ENCODE measurements around the gene ABCC5. TPM values are rescaled to one million over a fixed set of nuclear protein-coding genes. Genes with fewer than 3 reads are reported as not detected.
A peak's percentile ranks its signal among the peaks of the same experiment; 100 is the strongest.
"Not testable (repeated sequence)": the region's sequence is repeated elsewhere in the genome, so short reads cannot be mapped to it uniquely, and the experiment has no call there.

The ABCC5 gene
- total RNA-seq, 2 donors from 2014 or later = 20.8 to 26.2 TPM

DNA sequence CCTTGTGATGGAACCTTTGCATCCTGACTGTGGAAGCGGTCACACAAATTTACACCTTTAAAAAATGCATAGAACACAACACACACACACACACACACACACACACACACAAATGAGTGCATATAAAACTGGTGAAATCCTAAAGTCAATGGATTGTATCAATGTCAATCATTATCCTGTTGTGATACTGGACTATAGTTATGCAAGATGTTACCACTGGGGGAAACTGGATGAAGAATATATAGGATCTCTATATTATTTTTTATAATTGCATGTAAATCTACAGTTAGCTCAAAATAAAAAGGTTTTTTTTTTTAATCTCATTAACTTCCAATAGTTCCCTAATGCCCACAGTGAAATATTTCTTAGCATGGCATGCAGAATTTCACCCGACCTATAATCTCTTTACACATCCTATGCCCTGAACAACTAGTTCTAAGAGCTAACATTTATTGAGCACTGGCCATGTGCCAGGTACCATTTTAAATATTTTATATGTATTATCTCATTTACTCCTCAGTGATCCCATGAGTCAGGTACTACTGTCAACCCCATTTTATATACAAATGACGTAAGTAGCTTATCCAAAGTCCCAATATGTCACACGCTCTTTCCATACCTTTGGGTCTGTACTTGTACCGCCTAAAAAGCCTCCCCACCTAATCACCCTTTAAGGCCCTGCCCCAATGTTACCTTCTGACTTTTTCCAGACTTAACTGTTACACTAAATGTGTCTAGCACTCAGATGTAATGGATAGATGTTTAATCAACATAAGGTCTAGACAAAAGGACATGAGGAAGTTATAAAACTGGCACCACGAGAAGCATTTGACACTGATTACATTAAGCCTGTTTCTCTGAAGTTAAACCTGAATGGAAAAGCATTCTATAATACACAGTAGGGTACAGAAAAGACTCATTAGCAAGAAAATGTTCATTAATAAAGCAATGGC is 5.5 kb downstream of the ABCC5 start:
- ATAC-seq (ENCODE audit: insufficient number of reproducible peaks, low FRiP score, low read depth) (no peak), DNase-seq (ENCODE audit: low spot score) (no peak)
- H3K36me3 ChIP-seq = peaks cover 12% of the 10 kb centered on the region

DNA sequence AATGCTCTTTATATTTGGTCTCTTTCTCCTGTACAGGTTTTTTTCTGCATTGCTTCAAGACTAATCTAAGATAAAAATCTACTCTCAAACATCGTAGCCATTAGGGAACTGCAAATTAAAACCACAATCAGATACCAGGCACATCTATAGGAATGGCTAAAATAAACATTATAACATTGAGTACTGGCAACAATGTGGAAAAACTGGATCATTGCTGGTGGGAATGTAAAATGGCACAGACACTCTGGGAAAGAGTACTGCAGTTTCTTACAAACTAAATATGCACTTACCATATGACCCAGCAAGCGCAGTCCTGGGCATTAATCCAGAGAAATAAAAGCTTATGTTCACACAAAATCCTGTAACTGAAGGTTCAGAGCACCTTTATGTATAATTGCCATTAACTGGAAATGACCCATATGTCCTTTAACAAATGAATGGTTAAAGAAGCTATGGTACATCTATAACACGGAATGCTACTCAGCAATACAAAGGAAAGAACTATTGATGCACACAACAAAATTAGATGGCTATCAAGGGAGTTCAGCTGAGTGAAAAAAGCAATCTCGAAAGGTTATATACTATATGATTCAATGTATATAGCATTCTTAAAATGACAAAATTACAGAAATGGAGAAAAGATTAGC is 6.3 kb downstream of the ABCC5 start:
- peaks cover 6 to 8% of the 10 kb centered on the region in 2 donors for H3K4me1 ChIP-seq (ENCODE audit: control insufficient read depth in 1 of 2, low read depth in 2 of 2)
- H3K4me3 ChIP-seq = no peak overlapping the region
- H3K27ac ChIP-seq = no peak overlapping the region
- H3K9me3 ChIP-seq = no peaks in the 10 kb centered on the region
- DNase-seq (ENCODE audit: low spot score) = no peak
- H3K27me3 ChIP-seq (replicated peaks; ENCODE audit: insufficient read depth) = no peaks in the 10 kb centered on the region
- H3K36me3 ChIP-seq = peaks cover 12% of the 10 kb centered on the region
- TF ChIP-seq, protein P1, sequence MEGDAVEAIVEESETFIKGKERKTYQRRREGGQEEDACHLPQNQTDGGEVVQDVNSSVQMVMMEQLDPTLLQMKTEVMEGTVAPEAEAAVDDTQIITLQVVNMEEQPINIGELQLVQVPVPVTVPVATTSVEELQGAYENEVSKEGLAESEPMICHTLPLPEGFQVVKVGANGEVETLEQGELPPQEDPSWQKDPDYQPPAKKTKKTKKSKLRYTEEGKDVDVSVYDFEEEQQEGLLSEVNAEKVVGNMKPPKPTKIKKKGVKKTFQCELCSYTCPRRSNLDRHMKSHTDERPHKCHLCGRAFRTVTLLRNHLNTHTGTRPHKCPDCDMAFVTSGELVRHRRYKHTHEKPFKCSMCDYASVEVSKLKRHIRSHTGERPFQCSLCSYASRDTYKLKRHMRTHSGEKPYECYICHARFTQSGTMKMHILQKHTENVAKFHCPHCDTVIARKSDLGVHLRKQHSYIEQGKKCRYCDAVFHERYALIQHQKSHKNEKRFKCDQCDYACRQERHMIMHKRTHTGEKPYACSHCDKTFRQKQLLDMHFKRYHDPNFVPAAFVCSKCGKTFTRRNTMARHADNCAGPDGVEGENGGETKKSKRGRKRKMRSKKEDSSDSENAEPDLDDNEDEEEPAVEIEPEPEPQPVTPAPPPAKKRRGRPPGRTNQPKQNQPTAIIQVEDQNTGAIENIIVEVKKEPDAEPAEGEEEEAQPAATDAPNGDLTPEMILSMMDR (IDR thresholded peaks at IDR 0.05) = no peak
- ATAC-seq (ENCODE audit: insufficient number of reproducible peaks, low FRiP score, low read depth) = no peak

More for the DNA sequence above, 5.5 kb downstream of the ABCC5 start:
- TF ChIP-seq, protein P1 (IDR thresholded peaks at IDR 0.05) = no peak
- H3K9me3 ChIP-seq = no peaks in the 10 kb centered on the region
- no peaks in the 10 kb centered on the region for H3K27me3 ChIP-seq (replicated peaks; ENCODE audit: insufficient read depth)
- peaks cover 8 to 11% of the 10 kb centered on the region in 2 donors for H3K4me1 ChIP-seq (ENCODE audit: control insufficient read depth in 1 of 2, low read depth in 2 of 2)
- H3K4me3 ChIP-seq = no peak overlapping the region
- no peak overlapping the region for H3K27ac ChIP-seq

DNA sequence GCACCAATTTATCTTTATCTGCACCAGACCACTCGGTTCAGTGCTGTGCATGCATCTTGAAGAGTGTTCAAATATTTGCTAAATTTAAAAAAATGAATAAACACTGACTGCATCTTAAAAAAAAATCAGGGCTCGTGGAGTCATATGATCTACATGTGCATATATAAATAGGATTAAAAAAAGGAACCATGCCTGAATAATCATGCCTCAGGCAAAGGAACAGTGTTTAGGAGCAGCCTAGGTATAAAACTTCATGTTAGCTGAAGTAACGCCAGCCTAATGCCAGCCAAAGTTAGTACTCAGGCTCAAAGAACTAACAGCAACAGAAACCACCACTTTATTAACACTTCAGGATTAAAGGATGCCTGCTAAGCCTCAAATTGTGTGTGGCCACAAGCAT is 9.5 kb downstream of the ABCC5 start:
- H3K4me1 ChIP-seq (ENCODE audit: control insufficient read depth in 1 of 2, low read depth in 2 of 2) = peaks cover 12 to 22% of the 10 kb centered on the region in 2 donors
- H3K27me3 ChIP-seq (replicated peaks; ENCODE audit: insufficient read depth) = no peaks in the 10 kb centered on the region
- TF ChIP-seq, protein P1 (IDR thresholded peaks at IDR 0.05) = no peak
- H3K4me3 ChIP-seq = no peak overlapping the region
- ATAC-seq (ENCODE audit: insufficient number of reproducible peaks, low FRiP score, low read depth) = no peak
- H3K27ac ChIP-seq = no peak overlapping the region
- H3K9me3 ChIP-seq = no peaks in the 10 kb centered on the region
- H3K36me3 ChIP-seq = peaks cover 10% of the 10 kb centered on the region
- DNase-seq (ENCODE audit: low spot score) = no peak

DNA sequence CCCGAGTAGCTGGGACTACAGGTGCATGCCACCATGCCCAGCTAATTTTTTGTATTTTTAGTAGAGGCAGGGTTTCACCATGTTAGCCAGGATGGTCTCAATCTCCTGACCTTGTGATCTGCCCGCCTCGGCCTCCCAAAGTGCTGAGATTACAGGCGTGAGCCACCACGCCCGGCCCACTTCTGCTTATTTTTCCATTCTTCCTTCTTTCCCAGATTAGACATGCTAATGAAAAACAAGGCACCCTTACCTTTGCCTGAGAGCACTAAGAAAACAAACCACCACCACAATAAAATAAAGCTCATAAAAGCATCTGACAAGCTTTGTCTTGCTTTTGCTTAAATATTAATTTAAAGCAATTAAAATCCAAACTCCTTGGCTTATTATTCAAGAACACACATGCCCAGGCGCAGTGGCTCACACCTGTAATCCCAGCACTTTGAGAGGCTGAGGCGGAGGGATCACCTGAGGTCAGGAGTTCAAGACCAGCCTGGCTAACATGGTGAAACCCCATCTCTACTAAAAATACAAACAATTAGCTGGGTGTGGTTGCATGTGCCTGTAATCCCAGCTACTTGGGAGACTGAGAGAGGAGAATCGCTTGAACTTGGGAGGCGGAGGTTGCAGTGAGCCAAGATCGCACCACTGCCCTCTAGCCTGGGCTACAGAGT is 10.4 kb downstream of the ABCC5 start:
- H3K9me3 ChIP-seq; DNase-seq (ENCODE audit: low spot score); H3K27ac ChIP-seq; ATAC-seq (ENCODE audit: insufficient number of reproducible peaks, low FRiP score, low read depth); H3K4me3 ChIP-seq; H3K27me3 ChIP-seq (replicated peaks; ENCODE audit: insufficient read depth); H3K36me3 ChIP-seq: not testable (repeated sequence)
- peaks cover 12 to 22% of the 10 kb centered on the region in 2 donors for H3K4me1 ChIP-seq (ENCODE audit: control insufficient read depth in 1 of 2, low read depth in 2 of 2)

DNA sequence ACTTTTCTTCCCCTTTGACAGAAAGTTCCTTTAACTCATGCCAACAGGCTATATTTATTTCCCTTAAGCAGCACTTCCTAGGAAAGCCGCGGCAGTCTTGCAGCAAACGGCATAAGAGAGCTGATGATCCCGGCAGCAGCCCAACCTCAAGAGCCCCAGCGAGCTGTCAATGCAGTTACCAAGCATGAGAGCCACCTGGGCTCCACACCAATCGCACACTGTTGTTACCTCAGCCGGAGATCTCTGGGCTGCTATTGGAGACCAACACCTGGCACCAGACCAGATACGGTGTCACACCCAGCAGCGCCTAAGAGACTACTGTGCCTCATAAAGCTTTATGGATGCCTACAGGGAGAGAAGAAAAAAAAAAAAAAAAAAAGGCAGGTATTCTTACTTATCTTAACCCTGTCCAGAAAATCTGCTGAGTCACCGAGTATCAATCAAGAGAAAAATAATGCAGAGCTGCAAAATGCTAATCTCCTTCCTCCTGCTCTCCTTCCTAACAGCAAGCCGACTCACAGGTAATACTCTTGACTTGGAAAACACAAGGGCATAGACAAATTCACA is 11.7 kb downstream of the ABCC5 start:
- ATAC-seq (ENCODE audit: insufficient number of reproducible peaks, low FRiP score, low read depth) = no peak
- TF ChIP-seq, protein P1 (IDR thresholded peaks at IDR 0.05) = no peak
- no peaks in the 10 kb centered on the region for H3K9me3 ChIP-seq
- no peak for DNase-seq (ENCODE audit: low spot score)
- peaks cover 12 to 22% of the 10 kb centered on the region in 2 donors for H3K4me1 ChIP-seq (ENCODE audit: control insufficient read depth in 1 of 2, low read depth in 2 of 2)
- H3K27ac ChIP-seq = peak overlapping the region in 1 of 2 donors; percentile 3
- H3K27me3 ChIP-seq (replicated peaks; ENCODE audit: insufficient read depth) = no peaks in the 10 kb centered on the region
- H3K4me3 ChIP-seq = peak overlapping the region; percentile 46
- peaks cover 10% of the 10 kb centered on the region for H3K36me3 ChIP-seq
